H1 (cell line): ENCODE results near the gene TBC1D22B. TPM values are rescaled to one million over a fixed set of nuclear protein-coding genes. Genes with fewer than 3 reads are reported as not detected.

Experiments
- CTCF ChIA-PET: fragments of 300-600 bp; sonication (Branson Sonifier 250); formaldehyde crosslinking; loops from one replicate; lab custom pipeline; 2021; ENCODE audit not compliant: partially characterized antibody; lab: Charles Lee
- POLR2A ChIA-PET: fragments of 300-600 bp; sonication (Branson Sonifier 250); formaldehyde crosslinking; loops from one replicate; lab custom pipeline; 2021; ENCODE audit warnings: inconsistent platforms; ENCODE audit not compliant: partially characterized antibody; lab: Charles Lee
- DNase-seq, 2 experiments: peaks; one replicate each; pipeline versions ENCODE4 v3.0.0 to v3.0.0-alpha.2; 2010 to 2022; ENCODE audit warnings: low spot score in 2 of 2, low read depth in 1 of 2, mixed read lengths in 1 of 2
- FAIRE-seq: peaks from 2 replicates; lab custom pipeline; 2011; peaks lifted over from hg19 to GRCh38; lab: Jason Lieb, UNC
- H2AFZ ChIP-seq: 2 replicates; pipeline ENCODE4 v1.8.1; 2012; ENCODE audit warnings: low read length, inconsistent platforms
- H2AK5ac ChIP-seq: 2 replicates; pipeline ENCODE4 v1.6.1; 2013; ENCODE audit warnings: low read depth, low read length
- H2BK120ac ChIP-seq: replicated peaks from 2 replicates; pipeline ENCODE3; 2013; ENCODE audit warnings: low read depth, low read length, inconsistent platforms
- H2BK12ac ChIP-seq: 2 replicates; pipeline ENCODE4 v1.6.1; 2013; ENCODE audit warnings: low read depth, low read length
- H2BK15ac ChIP-seq: 2 replicates; pipeline ENCODE4 v1.6.1; 2013; ENCODE audit warnings: low read length
- H2BK20ac ChIP-seq: 2 replicates; pipeline ENCODE4 v1.6.1; 2013; ENCODE audit warnings: low read length
- H2BK5ac ChIP-seq: 2 replicates; pipeline ENCODE4 v1.6.1; 2013; ENCODE audit warnings: low read depth, low read length
- H3K14ac ChIP-seq: 2 replicates; pipeline ENCODE4 v1.6.1; 2013; ENCODE audit warnings: inconsistent platforms; ENCODE audit not compliant: insufficient read length
- H3K18ac ChIP-seq: 2 replicates; pipeline ENCODE4 v1.6.1; 2013; ENCODE audit warnings: low read length; ENCODE audit errors: extremely low read depth
- H3K23ac ChIP-seq: 2 replicates; pipeline ENCODE4 v1.6.1; 2013; ENCODE audit warnings: inconsistent platforms; ENCODE audit not compliant: insufficient read length
- H3K23me2 ChIP-seq: 2 replicates; pipeline ENCODE4 v1.6.1; 2013; ENCODE audit warnings: low read depth, low read length
- H3K27ac ChIP-seq: 2 replicates; pipeline ENCODE4 v1.6.1; 2011; ENCODE audit warnings: low read depth, low read length, inconsistent platforms
- H3K27me3 ChIP-seq, 4 experiments: replicated peaks in 1 of 4; 1 replicate in 1 of 4; 2 replicates in 3 of 4; pipeline versions ENCODE4 v1.6.1 to v1.8.1; 2011 to 2013; ENCODE audit warnings: low read length in 3 of 4, mild to moderate bottlenecking in 3 of 4, inconsistent platforms in 2 of 4, mixed read lengths in 2 of 4, moderate library complexity in 1 of 4; ENCODE audit not compliant: control insufficient read depth in 3 of 4, insufficient read depth in 3 of 4; ENCODE audit errors: extremely low read depth in 1 of 4
- H3K36me3 ChIP-seq, 4 experiments: 2 replicates each; pipeline versions ENCODE4 v1.6.1 to v1.8.1; 2011 to 2013; ENCODE audit warnings: mild to moderate bottlenecking in 4 of 4, low read length in 3 of 4, moderate library complexity in 2 of 4, control low read depth in 1 of 4, inconsistent platforms in 1 of 4; ENCODE audit not compliant: insufficient read depth in 4 of 4, control insufficient read depth in 2 of 4
- H3K4ac ChIP-seq: replicated peaks from 2 replicates; pipeline ENCODE3; 2013; ENCODE audit warnings: low read length, low read depth, mixed read lengths, inconsistent platforms; ENCODE audit not compliant: insufficient read length
- H3K4me1 ChIP-seq, 4 experiments: replicated peaks in 1 of 4; 1 replicate in 1 of 4; 2 replicates in 3 of 4; pipeline versions ENCODE4 v1.6.1 to v1.8.1; 2011 to 2013; ENCODE audit warnings: low read length in 3 of 4, inconsistent platforms in 2 of 4, mixed read lengths in 1 of 4; ENCODE audit not compliant: insufficient read depth in 4 of 4, control insufficient read depth in 3 of 4
- H3K4me2 ChIP-seq, 2 experiments: 2 replicates each; pipeline versions ENCODE4 v1.6.1 to v1.8.1; 2011 to 2013; ENCODE audit warnings: low read depth in 2 of 2, low read length in 2 of 2, control low read depth in 1 of 2, inconsistent platforms in 1 of 2, mild to moderate bottlenecking in 1 of 2; ENCODE audit not compliant: insufficient read depth in 1 of 2
- H3K4me3 ChIP-seq, 4 experiments: fragments of 200-600, 300-600 bp in 1 of 4; sonication (generic), shearing (Covaris generic), sonication (Bioruptor Twin) in 1 of 4; 2 replicates each; pipeline versions ENCODE4 v1.5.1 to v1.8.1; 2011 to 2016; ENCODE audit warnings: low read length in 4 of 4, low read depth in 3 of 4, control low read depth in 2 of 4, inconsistent platforms in 2 of 4, mild to moderate bottlenecking in 2 of 4, mixed read lengths in 1 of 4, moderate library complexity in 1 of 4; ENCODE audit not compliant: insufficient read depth in 2 of 4; ENCODE audit errors: extremely low read depth in 1 of 4
- H3K56ac ChIP-seq: replicated peaks from 2 replicates; pipeline ENCODE3; 2013; ENCODE audit warnings: low read depth, mild to moderate bottlenecking, mixed read lengths, low read length, inconsistent platforms; ENCODE audit not compliant: insufficient read length
- H3K79me1 ChIP-seq: 2 replicates; pipeline ENCODE4 v1.6.1; 2013; ENCODE audit warnings: low read depth, low read length, control low read depth
- H3K79me2 ChIP-seq, 2 experiments: 2 replicates each; pipeline versions ENCODE4 v1.6.1 to v1.8.1; 2012 to 2013; ENCODE audit warnings: low read length in 2 of 2, mild to moderate bottlenecking in 2 of 2, inconsistent platforms in 1 of 2; ENCODE audit not compliant: insufficient read depth in 2 of 2, control insufficient read depth in 1 of 2
- H3K9ac ChIP-seq, 4 experiments: replicated peaks in 1 of 4; 1 replicate in 1 of 4; 2 replicates in 3 of 4; pipeline versions ENCODE4 v1.6.1 to v1.8.1; 2011 to 2013; ENCODE audit warnings: low read depth in 3 of 4, low read length in 3 of 4, control low read depth in 2 of 4, mild to moderate bottlenecking in 2 of 4, moderate library complexity in 2 of 4, inconsistent platforms in 1 of 4; ENCODE audit errors: extremely low read depth in 1 of 4
- H3K9me3 ChIP-seq, 2 experiments: 2 replicates each; pipeline versions ENCODE4 v1.6.1 to v1.8.1; 2012 to 2013; ENCODE audit warnings: mild to moderate bottlenecking in 2 of 2, moderate library complexity in 2 of 2, control low read depth in 1 of 2, inconsistent platforms in 1 of 2, low read depth in 1 of 2, low read length in 1 of 2, mixed read lengths in 1 of 2; ENCODE audit not compliant: insufficient read depth in 2 of 2
- H4K20me1 ChIP-seq, 2 experiments: replicated peaks in 1 of 2; 2 replicates each; pipeline versions ENCODE3 to v1.8.1; 2011 to 2013; ENCODE audit warnings: inconsistent platforms in 2 of 2, low read length in 2 of 2, mild to moderate bottlenecking in 1 of 2; ENCODE audit not compliant: insufficient read depth in 2 of 2, control insufficient read depth in 1 of 2
- H4K5ac ChIP-seq: 2 replicates; pipeline ENCODE4 v1.6.1; 2013; ENCODE audit warnings: low read length, low read depth, mixed read lengths, inconsistent platforms; ENCODE audit not compliant: insufficient read length
- H4K8ac ChIP-seq: 2 replicates; pipeline ENCODE4 v1.8.0; 2013; ENCODE audit warnings: mild to moderate bottlenecking, moderate library complexity, low read length, inconsistent platforms; ENCODE audit not compliant: insufficient read depth; ENCODE audit errors: extremely low read depth
- H4K91ac ChIP-seq: replicated peaks from 2 replicates; pipeline ENCODE3; 2013; ENCODE audit warnings: low read length, mixed read lengths, inconsistent platforms; ENCODE audit not compliant: insufficient read length
- CBX8 ChIP-seq: fragments of 300-800, 300-1000 bp; sonication (generic); IDR thresholded peaks from 2 replicates; pipeline ENCODE4 v1.7.1; 2016; ENCODE audit warnings: low read depth, low read length, borderline replicate concordance
- KDM5A ChIP-seq: fragments of 200-600 bp; IDR thresholded peaks from 2 replicates; pipeline ENCODE4 v1.7.1; 2012; ENCODE audit warnings: mild to moderate bottlenecking, low read length, inconsistent platforms, mixed read lengths
- NANOG ChIP-seq: IDR thresholded peaks from 2 replicates; pipeline ENCODE4 v1.6.1; 2011; ENCODE audit warnings: low read length, low read depth, mild to moderate bottlenecking, inconsistent platforms; ENCODE audit not compliant: insufficient read depth, poor library complexity, severe bottlenecking
- NRF1 ChIP-seq: IDR thresholded peaks from 2 replicates; pipeline ENCODE4 v1.6.1; 2011; ENCODE audit warnings: mild to moderate bottlenecking, low read depth, low read length, improper control_type of control experiment
- PHF8 ChIP-seq: fragments of 200-600 bp; sonication (generic); conservative IDR thresholded peaks from 2 replicates; pipeline ENCODE4 v1.7.1; 2012; ENCODE audit warnings: low read depth, mild to moderate bottlenecking, inconsistent platforms, low read length, moderate library complexity
- POU5F1 ChIP-seq: IDR thresholded peaks from 2 replicates; pipeline ENCODE4 v1.6.1; 2011; ENCODE audit warnings: low read depth, mild to moderate bottlenecking, low read length, moderate library complexity
- WGBS, 2 experiments: shearing (Covaris generic) in 1 of 2; methylation state at CpG; one replicate each; pipeline versions ENCODE4 v1.1.6 to v1.1.7; 2013 to 2015; ENCODE audit warnings: low lambda C conversion rate in 2 of 2, mixed read lengths in 2 of 2, inconsistent platforms in 1 of 2, low coverage in 1 of 2, missing lambda C conversion rate in 1 of 2; ENCODE audit not compliant: insufficient replicate concordance in 2 of 2, insufficient coverage in 1 of 2, insufficient read length in 1 of 2; ENCODE audit errors: extremely low coverage in 1 of 2, missing lambda C conversion rate in 1 of 2; 5-methylcytosine and 5-hydroxymethylcytosine counted together
- polyA plus RNA-seq, 7 experiments: library from polyadenylated mRNA; depleted of rRNA in 3 of 7; stranded (reverse) in 5 of 7; unstranded in 2 of 7; fragments of >200 nt in 5 of 7; fragments of 200-250 nt in 2 of 7; gene quantifications; 1 replicate in 5 of 7; 2 replicates in 1 of 7; 4 replicates in 1 of 7; pipeline versions ENCODE4 v1.2.1 to v1.2.3, GENCODE V29; 2011 to 2013; ENCODE audit warnings: missing spikeins in 2 of 7, mixed read lengths in 2 of 7
- total RNA-seq: library from RNA; stranded (reverse); fragmentation: NEBNext Ultra II Directional; extraction: Animal tissue kit (Norgen Biotek cat#: 25700); gene quantifications from 2 replicates; pipeline ENCODE4 v1.2.1, GENCODE V29; 2021

TBC1D22B gene
- total and polyA plus RNA-seq, 2 of the 8 experiments (the other 6 are each of a cell fraction or from before 2014, with no cell fraction given): 10.1 to 17.4 TPM

DNA sequence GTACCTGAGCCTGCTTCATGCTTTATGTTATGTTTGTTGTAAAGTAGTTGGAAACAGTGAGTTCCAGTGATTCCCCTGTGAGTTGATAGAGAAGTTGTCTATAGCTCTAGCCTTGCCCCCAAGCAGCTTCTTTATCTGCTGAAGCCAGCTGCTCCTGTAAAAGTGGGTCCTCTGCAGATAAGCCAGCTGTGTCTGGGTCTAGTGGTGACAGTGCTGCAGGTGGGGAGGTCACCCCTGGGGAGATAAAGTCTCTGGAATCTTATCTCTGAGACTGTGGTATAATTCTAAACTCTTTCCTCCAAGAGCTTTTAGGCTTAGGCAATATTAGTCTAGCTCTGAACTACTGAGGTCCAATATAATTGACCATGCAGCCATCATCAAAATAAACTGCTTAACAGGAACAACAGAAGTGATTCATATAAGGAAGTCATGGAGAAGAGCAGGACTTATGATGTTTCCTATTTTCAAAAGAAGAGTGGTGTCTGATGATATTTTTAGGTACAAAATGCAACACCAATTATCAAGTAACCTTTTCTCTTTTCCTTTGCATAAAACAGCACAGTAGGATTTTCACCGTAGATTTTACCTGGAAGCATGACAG lies 44.6 kb downstream of the TBC1D22B start:
- Histone ChIP-seq H3K9ac (no peak overlapping the region), H3K23ac (no peak overlapping the region), H2AFZ (no peak overlapping the region), H3K23me2 (no peaks in the 10 kb centered on the region), H2BK5ac (no peak overlapping the region), H4K8ac (no peak overlapping the region), H3K27me3 (no peaks in the 10 kb centered on the region), H3K36me3 (peaks cover 2 to 17% (median 13%) of the 10 kb centered on the region in 4 experiments; a peak in 7 of 8 replicates), H3K27ac (no peak overlapping the region), H4K20me1 (peaks cover 0 to 4% of the 10 kb centered on the region in 2 experiments), H2BK15ac (no peak overlapping the region), H3K4ac (no peak overlapping the region), H3K4me2 (no peak overlapping the region), H2BK120ac (no peak overlapping the region), H3K79me1 (no peaks in the 10 kb centered on the region), H2BK12ac (no peak overlapping the region), H3K4me3 (no peak overlapping the region), H3K56ac (no peak overlapping the region), H2BK20ac (no peak overlapping the region), H3K9me3 (no peaks in the 10 kb centered on the region), H3K4me1 (no peaks in the 10 kb centered on the region), H3K79me2 (no peaks in the 10 kb centered on the region), H3K18ac (no peak overlapping the region), H3K14ac (no peak overlapping the region), H4K91ac (no peak overlapping the region), H2AK5ac (no peak overlapping the region), H4K5ac (no peak overlapping the region)
- FAIRE-seq (no peak), DNase-seq (no peak)
- ChIA-PET POLR2A (no interaction called here), CTCF (interaction anchor here (0.5 to 5.3 kb wide), 6 partner anchors 8 to 1781 kb away, joined by 3 to 43 read pairs (median 13); no protein-coding TSS in a partner anchor)
- 100% methylated on average over 1 of the region's 1 CpG; no CpG with 5 or more reads in 1 of the 2 experiments for WGBS, 2 experiments
- no peak for TF ChIP-seq CBX8
- TF ChIP-seq NANOG: no peak
- no peak for TF ChIP-seq POU5F1
- no peak for TF ChIP-seq KDM5A
- TF ChIP-seq NRF1: no peak
- TF ChIP-seq PHF8: no peak
